GM12873 (cell line): ENCODE data around the gene RNF11.

Source experiments
- CTCF ChIP-seq: IDR thresholded peaks from 2 replicates; pipeline ENCODE4 v1.5.1; 2012; ENCODE audit warnings: low read depth, mild to moderate bottlenecking, moderate library complexity, low read length, control low read depth; ENCODE audit not compliant: insufficient read depth; ENCODE audit errors: missing control alignments

Gene RNF11

GRCh38 chr1:51287966-51288365 is 51.9 kb downstream of the RNF11 start:
- TF ChIP-seq CTCF, result no peak

GRCh38 chr1:51288578-51288977 is 52.5 kb downstream of the RNF11 start:
- TF ChIP-seq CTCF, result no peak

- TF ChIP-seq CTCF, result no peak
These were observed 53.8 kb downstream of the RNF11 start for GRCh38 chr1:51289676-51290488.

- no peak for TF ChIP-seq CTCF
These were observed 54.4 kb downstream of the RNF11 start for GRCh38 chr1:51290489-51290847.

- no peak for TF ChIP-seq CTCF
These were observed 57.9 kb downstream of the RNF11 start for GRCh38 chr1:51293898-51294515.

- TF ChIP-seq CTCF, result no peak
These were observed 58.6 kb downstream of the RNF11 start for GRCh38 chr1:51294566-51295184.

- no peak for TF ChIP-seq CTCF
These were observed 59.9 kb downstream of the RNF11 start for GRCh38 chr1:51295926-51296325.
